Activated naive CD8-positive, alpha-beta T cell treated with anti-CD3 and anti-CD28 coated beads, Interleukin-2, amount 50 U/mL, for 16 hours (primary cell): ENCODE results near the gene ABCC1.

ENCODE experiments used
- DNase-seq: peaks from one replicate; pipeline ENCODE4 v3.0.0-alpha.2; 2020; ENCODE audit warnings: low read depth, low spot score

Gene ABCC1

GRCh38 chr16:16021020-16021419 is 71.6 kb downstream of the ABCC1 start:
- DNase-seq = no peak

GRCh38 chr16:16021646-16021987 is 72.2 kb downstream of the ABCC1 start:
- DNase-seq = no peak

DNA sequence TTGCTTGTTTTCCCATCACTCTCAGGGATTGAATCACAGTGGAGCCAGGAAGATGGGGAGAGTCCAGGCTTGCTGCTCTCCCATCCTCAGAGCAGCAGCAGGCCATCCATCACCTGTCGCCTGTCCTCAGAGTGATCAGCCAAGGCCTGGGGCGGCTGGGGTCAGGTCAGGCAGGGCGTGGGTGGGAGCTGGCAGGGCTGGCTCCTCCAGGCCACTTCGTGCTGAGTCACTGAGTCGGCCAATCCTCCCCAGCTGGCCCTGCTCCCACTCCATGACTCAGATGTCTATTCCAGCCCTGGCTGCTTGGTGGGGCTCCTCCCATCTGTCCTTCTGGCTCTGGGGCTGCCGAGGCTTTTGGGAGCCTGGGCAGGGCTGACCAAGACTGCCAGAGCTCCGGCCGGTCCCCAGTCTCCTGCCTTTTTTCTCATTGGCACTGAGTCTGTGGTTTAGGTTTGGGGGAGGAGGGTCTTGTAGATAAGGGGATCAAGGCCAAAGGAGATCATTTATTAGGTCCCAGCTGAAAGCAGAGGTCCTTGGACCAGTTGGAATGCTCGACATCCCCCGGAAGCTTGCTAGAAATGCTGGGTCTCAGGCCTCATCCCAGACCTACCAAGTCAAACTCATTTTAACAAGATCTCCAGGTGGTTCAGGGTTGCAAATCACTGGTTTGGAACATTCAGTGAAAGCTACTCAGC is 72.7 kb downstream of the ABCC1 start:
- DNase-seq = no peak

- no peak for DNase-seq
Observed at GRCh38 chr16:16022683-16023064, 73.3 kb downstream of the ABCC1 start.

DNA sequence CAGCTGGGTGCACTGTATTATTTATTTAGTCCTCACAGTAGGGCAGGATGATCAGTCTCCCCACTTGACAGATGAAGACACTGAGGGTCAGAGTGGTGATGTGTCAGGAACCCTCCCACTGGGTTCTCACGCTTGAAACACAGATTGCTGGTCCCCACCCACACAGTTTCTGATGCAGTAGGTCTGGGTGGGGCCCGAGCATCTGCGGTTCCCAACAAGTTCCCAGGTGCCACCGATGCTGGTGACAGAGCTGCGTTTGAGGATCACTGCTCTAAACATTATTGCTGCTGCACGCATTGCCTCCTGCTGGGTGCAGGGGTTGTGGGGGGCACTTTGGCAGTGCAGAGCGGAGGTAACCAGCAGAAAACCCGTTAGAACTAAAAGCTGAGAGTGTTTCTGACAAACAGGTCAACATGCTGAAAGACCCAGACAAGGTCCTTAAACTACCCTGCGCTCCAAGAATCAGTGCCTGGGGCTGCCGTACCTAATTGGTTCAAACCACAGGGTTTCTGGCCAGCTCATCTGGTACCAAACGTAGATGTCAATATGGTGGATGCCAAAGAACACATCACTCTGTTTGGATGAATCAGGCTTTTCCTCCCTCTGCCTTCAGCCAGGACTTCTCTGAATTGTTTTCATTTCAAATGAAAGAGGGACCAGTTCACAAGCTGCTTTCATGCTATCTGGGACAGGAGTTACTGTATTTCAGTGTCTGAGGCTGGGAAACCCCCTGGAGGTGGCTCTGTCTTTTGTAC is 76.0 kb downstream of the ABCC1 start:
- peak; percentile 5 for DNase-seq

DNA sequence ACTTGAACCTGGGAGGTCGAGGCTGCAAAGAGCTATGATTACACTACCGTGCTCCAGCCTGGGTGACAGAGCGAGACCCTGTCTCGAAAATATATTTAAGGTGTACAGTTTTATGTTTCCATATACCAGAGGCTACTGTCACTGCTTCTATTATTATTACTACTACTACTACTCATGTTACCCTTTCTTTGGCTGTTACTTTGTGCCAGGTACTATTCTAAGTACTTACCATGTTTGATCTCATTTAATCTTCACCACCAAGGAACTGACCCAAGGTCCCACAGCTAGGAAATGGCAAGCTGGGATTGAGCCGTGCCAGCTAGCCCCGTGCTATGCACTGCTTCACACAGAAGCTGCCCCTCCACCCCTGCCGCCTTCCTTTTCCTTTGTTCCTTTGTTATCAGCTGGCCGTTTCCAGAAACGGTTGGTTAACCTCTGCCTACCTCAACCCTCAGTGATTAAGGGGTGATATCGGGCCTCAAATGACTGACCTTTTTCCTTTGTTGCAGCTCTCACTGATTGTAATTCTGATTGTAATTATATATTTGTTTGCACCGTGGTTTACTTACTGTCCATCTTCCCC is 78.4 kb downstream of the ABCC1 start:
- DNase-seq = no peak

DNA sequence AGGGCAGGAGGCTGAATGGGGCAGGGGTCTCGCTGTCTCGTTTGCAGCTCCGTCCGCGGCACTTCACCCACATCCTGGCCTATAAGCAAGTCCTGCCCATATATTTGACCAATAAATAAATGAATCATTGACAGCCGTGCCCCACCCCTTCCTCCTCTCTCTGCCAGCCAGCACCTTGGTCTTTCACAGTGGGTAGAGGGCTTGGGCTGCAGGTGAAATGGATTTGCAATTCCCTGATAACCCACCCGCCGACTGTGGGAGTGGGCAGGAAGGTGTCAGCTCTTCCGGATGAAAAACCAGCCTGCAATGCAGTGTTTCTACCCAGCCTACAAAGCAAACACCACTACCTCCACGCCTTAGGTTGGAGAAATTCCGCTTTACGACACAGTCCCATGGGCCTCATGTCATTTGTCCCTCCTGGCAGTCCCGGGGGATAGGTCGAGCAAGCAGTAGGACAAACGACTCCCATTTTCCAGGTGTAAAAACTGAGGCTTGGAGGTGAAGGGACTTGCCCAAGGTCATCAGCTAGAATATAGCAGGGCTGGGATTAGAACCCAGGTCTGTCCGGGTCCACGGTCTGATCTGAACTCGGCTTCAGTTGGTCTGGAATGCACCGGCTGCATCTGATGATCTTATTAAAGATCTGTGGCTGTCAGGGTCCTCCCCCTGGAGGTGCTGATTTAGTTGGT is 79.0 kb downstream of the ABCC1 start:
- no peak for DNase-seq

DNA sequence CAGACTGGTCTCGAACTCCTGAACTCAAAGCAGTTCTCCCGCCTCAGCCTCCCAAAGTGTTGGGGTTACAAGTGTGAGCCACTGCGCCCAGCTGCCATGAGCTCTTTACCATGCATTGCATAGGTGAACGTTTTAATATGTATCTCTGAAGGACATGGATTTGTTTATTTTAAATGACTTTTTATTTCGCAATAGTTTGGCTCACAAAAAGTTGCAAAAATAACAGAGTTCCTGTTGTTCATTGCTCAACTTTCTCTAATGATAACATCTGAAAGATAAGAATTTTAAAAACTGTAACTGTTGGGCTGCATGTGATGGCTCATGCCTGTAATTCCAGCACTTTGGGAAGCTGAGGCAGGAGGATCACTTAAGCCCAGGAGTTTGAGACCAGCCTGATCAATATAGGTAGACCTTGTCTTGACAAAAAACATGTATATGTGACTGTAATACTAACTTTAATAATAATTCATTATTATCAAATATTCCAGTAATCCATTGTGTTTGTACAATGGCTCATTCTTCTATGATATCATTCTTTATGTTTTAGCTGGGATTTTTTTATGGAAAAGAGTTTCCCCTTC is 80.1 kb downstream of the ABCC1 start:
- DNase-seq = no peak

DNA sequence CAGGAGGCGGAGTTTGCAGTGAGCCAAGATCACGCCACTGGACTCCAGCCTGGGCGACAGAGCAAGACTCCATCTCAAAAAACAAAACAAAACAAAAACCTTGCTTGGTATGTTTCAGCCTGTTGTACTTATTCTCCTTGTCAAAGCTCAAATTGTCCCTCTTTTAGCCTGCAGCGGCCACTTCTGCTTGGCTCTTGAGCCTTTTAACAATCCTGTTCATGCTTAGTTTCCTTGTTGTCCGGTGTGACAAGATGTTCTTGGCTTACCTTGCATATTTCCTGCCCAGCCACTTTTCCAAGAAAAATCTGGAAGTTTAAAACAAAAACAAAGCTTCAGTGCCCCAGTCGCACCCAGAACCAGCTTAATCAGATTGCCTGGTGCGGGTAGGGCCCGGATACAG is 81.0 kb downstream of the ABCC1 start:
- DNase-seq = no peak

DNA sequence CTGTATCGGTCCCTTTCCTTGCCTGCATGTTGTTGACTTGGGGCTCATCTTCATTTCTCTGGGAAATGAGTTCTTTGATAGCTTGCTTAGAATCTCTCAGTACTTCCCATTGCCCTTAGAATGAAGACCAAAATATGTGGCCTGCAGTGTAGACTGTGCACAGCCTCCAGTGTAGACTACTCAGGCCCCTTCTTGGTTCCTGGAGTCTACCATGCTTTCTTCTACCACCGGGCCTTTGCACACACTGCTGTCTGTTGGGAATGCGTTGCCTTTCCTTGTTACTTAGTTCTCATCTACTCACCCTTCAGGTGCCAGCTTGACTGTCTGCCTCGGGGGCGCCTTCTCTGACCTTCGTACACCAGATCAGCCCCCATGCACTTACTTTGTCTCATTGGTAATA is 82.0 kb downstream of the ABCC1 start:
- no peak for DNase-seq

DNA sequence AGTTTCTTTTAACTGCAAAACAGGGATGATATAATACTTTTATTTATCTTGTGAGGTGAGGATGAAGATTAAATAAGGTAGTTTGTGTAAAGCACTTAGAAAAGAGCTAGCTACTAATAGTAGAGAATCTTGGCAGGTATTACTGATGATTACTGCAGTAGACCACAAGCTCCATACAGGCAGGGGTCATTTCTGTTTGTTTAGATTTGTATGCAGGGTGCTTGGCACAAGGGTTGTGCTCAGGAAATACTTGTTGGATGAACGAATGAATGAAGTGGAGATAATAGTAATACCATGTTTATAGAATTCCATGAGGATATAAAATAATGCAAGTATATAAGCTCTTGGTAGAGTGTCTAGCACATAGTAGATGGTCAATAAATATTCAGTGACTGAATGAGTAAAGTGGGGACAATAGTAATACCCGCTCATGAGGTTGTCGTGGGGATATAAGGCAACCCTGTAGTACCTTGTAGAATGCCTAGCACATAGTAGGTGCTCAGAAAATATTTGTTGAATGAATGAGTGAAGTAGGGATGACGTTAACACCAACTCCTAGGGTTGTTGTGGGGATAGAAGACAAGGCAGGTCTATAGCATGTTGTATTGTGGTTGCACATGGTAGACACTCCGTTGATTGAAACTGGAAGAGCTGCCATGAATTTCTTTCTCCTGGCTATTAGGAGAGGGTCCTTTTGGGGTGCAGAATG is 83.0 kb downstream of the ABCC1 start:
- no peak for DNase-seq

- DNase-seq = no peak
Observed at GRCh38 chr16:16033208-16033717, 83.8 kb downstream of the ABCC1 start.

DNA sequence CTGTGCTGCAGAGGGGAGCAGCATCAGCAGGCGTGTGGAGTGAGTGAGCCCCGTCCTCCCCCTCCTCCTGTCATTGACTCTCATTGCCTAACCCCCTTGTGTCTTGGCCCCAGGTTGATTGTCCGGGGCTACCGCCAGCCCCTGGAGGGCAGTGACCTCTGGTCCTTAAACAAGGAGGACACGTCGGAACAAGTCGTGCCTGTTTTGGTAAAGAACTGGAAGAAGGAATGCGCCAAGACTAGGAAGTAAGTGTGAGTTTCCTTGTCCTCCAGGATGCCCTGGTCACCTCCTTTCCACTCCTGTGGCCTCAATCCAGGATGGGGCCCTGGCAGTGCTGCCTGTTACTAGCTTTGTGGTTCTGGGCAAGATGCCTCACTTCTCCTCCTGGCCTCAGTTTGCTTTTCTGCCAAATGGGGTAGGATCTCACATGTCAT is 87.0 kb downstream of the ABCC1 start:
- no peak for DNase-seq

- no peak for DNase-seq
Observed at GRCh38 chr16:16037521-16037920, 88.1 kb downstream of the ABCC1 start.

- no peak for DNase-seq
Observed at GRCh38 chr16:16037970-16038369, 88.6 kb downstream of the ABCC1 start.

DNA sequence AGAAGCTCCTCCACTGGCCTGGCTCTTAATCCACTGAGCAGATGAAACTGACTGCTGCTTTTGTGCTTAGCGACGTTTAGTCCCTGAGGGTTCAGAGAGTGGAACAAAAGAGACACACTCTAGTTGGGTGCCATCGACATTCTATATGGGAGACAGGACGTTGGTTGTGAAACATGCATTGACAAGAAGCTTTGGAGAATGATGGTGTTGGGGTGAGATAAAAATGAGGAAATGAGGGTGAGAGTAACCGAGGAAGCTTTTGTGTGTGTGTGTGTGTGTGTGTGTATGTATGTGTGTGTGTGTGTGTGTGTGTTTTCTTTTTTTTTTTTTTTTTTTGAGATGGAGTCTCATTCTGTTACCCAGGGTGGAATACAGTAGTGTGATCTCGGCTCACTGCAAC is 89.5 kb downstream of the ABCC1 start:
- DNase-seq = no peak

DNA sequence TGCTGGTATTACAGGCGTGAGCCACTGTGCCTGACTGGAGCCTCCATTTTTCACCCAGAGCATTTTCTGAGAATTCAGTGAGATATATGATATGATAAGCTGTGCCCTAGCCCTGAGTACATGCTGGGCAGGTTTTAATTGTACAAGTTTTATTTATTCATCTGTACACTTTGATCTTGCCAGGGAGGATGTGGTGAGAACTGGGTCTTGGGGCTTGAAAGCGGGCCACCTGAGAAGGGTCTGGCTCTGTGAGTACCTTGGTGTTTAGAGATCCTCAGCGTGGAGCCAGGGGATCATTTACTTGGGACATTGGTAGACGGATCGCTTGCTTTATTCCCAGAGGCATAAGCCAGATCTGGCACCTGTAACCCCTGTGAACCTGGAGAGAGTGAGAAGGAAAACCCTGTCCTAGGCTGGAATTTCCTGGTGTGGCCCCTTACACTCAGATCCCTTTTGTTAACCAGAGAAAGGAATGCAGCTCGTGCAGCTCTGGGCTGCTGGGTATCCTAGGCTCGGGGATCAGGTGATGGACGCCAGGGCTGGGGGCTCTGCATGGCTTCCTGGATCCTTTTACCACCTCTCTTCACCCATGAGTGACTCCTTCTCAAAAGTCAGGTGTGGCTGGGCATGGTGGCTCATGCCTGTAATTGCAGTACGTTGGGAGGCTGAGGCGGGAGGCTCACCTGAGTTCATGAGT is 91.9 kb downstream of the ABCC1 start:
- no peak for DNase-seq

DNA sequence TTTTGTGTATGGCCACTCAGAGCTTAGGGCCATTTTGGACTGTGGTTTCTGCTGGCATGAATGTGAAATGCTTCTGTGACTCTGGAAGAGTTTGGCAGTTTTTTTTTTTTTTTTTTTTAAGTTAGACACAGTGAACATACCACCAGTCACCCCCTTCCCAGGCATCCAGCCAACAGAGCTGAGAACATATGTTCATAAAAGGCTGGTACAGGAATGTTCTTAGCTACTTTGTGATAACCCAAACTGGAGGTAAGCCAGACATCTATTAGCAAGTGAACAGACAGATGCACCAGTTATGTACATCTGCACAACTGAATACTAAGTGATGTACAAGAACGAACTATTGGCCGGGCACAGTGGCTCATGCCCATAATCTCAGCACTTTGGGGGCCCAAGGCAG is 92.7 kb downstream of the ABCC1 start:
- DNase-seq = no peak

DNA sequence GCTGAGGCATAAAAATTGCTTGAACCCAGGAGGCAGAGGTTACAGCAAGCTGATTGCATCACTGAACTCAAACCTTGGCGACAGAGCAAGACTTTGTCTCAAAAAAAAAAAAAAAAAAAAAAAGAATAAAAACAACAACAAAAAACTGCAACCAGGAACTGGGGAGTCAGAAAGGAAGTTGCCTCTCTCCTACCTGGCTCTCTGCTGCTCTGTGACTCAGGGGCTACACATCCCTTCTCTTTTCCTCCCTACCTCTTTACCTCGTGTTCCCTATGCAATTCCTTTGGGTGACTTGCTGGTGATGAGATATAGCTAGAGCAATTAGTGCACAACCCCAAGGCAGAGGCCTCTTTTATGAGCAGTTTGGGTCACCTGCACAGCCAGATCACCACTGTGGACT is 95.9 kb downstream of the ABCC1 start:
- no peak for DNase-seq

DNA sequence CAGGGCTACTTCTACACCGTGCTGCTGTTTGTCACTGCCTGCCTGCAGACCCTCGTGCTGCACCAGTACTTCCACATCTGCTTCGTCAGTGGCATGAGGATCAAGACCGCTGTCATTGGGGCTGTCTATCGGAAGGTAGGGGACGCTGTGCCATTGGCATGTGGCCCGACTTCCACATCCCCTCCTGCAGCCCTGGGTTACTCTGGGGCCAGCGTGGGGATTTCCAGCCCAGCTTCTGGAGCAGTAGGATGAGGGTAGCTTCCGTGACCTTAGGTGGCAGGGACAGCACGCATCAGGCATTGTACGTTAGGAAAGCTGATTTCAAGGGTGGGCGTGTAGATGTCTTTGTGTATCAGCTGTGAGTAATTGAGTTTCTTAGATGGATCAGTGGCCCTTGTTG is 96.5 kb downstream of the ABCC1 start:
- DNase-seq = no peak

DNA sequence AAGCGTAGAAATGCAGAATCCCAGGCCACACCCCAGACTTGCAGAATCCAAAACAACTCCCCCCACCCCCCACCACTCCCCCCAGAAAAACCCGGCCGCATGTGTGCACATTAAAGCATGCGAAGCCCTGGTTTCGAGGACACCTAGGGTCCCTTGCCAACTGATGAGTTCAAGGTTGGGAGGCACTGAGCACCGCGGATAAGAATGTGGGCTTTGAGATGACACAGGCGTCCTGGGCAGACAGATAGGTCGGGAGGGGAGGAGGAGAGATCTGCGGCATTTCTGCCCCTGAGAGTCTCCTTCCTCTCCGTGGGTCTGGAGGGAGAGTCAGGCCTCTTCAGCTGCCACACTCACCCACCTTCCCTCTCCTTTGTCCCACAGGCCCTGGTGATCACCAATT is 98.3 kb downstream of the ABCC1 start:
- DNase-seq = no peak
